H1 (cell line): ENCODE data around the gene LRTM2. TPM values are rescaled to one million over a fixed set of nuclear protein-coding genes. Genes with fewer than 3 reads are reported as not detected.

Experiments
- CTCF ChIA-PET: fragments of 300-600 bp; sonication (Branson Sonifier 250); formaldehyde crosslinking; loops from one replicate; lab custom pipeline; 2021; ENCODE audit not compliant: partially characterized antibody; lab: Charles Lee
- POLR2A ChIA-PET: fragments of 300-600 bp; sonication (Branson Sonifier 250); formaldehyde crosslinking; loops from one replicate; lab custom pipeline; 2021; ENCODE audit warnings: inconsistent platforms; ENCODE audit not compliant: partially characterized antibody; lab: Charles Lee
- DNase-seq, 2 experiments: peaks; one replicate each; pipeline versions ENCODE4 v3.0.0 to v3.0.0-alpha.2; 2010 to 2022; ENCODE audit warnings: low spot score in 2 of 2, low read depth in 1 of 2, mixed read lengths in 1 of 2
- FAIRE-seq: peaks from 2 replicates; lab custom pipeline; 2011; peaks lifted over from hg19 to GRCh38; lab: Jason Lieb, UNC
- H2AFZ ChIP-seq: 2 replicates; pipeline ENCODE4 v1.8.1; 2012; ENCODE audit warnings: low read length, inconsistent platforms
- H2AK5ac ChIP-seq: 2 replicates; pipeline ENCODE4 v1.6.1; 2013; ENCODE audit warnings: low read depth, low read length
- H2BK120ac ChIP-seq: replicated peaks from 2 replicates; pipeline ENCODE3; 2013; ENCODE audit warnings: low read depth, low read length, inconsistent platforms
- H2BK12ac ChIP-seq: 2 replicates; pipeline ENCODE4 v1.6.1; 2013; ENCODE audit warnings: low read depth, low read length
- H2BK15ac ChIP-seq: 2 replicates; pipeline ENCODE4 v1.6.1; 2013; ENCODE audit warnings: low read length
- H2BK20ac ChIP-seq: 2 replicates; pipeline ENCODE4 v1.6.1; 2013; ENCODE audit warnings: low read length
- H2BK5ac ChIP-seq: 2 replicates; pipeline ENCODE4 v1.6.1; 2013; ENCODE audit warnings: low read depth, low read length
- H3K14ac ChIP-seq: 2 replicates; pipeline ENCODE4 v1.6.1; 2013; ENCODE audit warnings: inconsistent platforms; ENCODE audit not compliant: insufficient read length
- H3K18ac ChIP-seq: 2 replicates; pipeline ENCODE4 v1.6.1; 2013; ENCODE audit warnings: low read length; ENCODE audit errors: extremely low read depth
- H3K23ac ChIP-seq: 2 replicates; pipeline ENCODE4 v1.6.1; 2013; ENCODE audit warnings: inconsistent platforms; ENCODE audit not compliant: insufficient read length
- H3K23me2 ChIP-seq: 2 replicates; pipeline ENCODE4 v1.6.1; 2013; ENCODE audit warnings: low read depth, low read length
- H3K27ac ChIP-seq: 2 replicates; pipeline ENCODE4 v1.6.1; 2011; ENCODE audit warnings: low read depth, low read length, inconsistent platforms
- H3K27me3 ChIP-seq, 4 experiments: replicated peaks in 1 of 4; 1 replicate in 1 of 4; 2 replicates in 3 of 4; pipeline versions ENCODE4 v1.6.1 to v1.8.1; 2011 to 2013; ENCODE audit warnings: low read length in 3 of 4, mild to moderate bottlenecking in 3 of 4, inconsistent platforms in 2 of 4, mixed read lengths in 2 of 4, moderate library complexity in 1 of 4; ENCODE audit not compliant: control insufficient read depth in 3 of 4, insufficient read depth in 3 of 4; ENCODE audit errors: extremely low read depth in 1 of 4
- H3K36me3 ChIP-seq, 4 experiments: 2 replicates each; pipeline versions ENCODE4 v1.6.1 to v1.8.1; 2011 to 2013; ENCODE audit warnings: mild to moderate bottlenecking in 4 of 4, low read length in 3 of 4, moderate library complexity in 2 of 4, control low read depth in 1 of 4, inconsistent platforms in 1 of 4; ENCODE audit not compliant: insufficient read depth in 4 of 4, control insufficient read depth in 2 of 4
- H3K4ac ChIP-seq: replicated peaks from 2 replicates; pipeline ENCODE3; 2013; ENCODE audit warnings: low read length, low read depth, mixed read lengths, inconsistent platforms; ENCODE audit not compliant: insufficient read length
- H3K4me1 ChIP-seq, 4 experiments: replicated peaks in 1 of 4; 1 replicate in 1 of 4; 2 replicates in 3 of 4; pipeline versions ENCODE4 v1.6.1 to v1.8.1; 2011 to 2013; ENCODE audit warnings: low read length in 3 of 4, inconsistent platforms in 2 of 4, mixed read lengths in 1 of 4; ENCODE audit not compliant: insufficient read depth in 4 of 4, control insufficient read depth in 3 of 4
- H3K4me2 ChIP-seq, 2 experiments: 2 replicates each; pipeline versions ENCODE4 v1.6.1 to v1.8.1; 2011 to 2013; ENCODE audit warnings: low read depth in 2 of 2, low read length in 2 of 2, control low read depth in 1 of 2, inconsistent platforms in 1 of 2, mild to moderate bottlenecking in 1 of 2; ENCODE audit not compliant: insufficient read depth in 1 of 2
- H3K4me3 ChIP-seq, 4 experiments: fragments of 200-600, 300-600 bp in 1 of 4; sonication (generic), shearing (Covaris generic), sonication (Bioruptor Twin) in 1 of 4; 2 replicates each; pipeline versions ENCODE4 v1.5.1 to v1.8.1; 2011 to 2016; ENCODE audit warnings: low read length in 4 of 4, low read depth in 3 of 4, control low read depth in 2 of 4, inconsistent platforms in 2 of 4, mild to moderate bottlenecking in 2 of 4, mixed read lengths in 1 of 4, moderate library complexity in 1 of 4; ENCODE audit not compliant: insufficient read depth in 2 of 4; ENCODE audit errors: extremely low read depth in 1 of 4
- H3K56ac ChIP-seq: replicated peaks from 2 replicates; pipeline ENCODE3; 2013; ENCODE audit warnings: low read depth, mild to moderate bottlenecking, mixed read lengths, low read length, inconsistent platforms; ENCODE audit not compliant: insufficient read length
- H3K79me1 ChIP-seq: 2 replicates; pipeline ENCODE4 v1.6.1; 2013; ENCODE audit warnings: low read depth, low read length, control low read depth
- H3K79me2 ChIP-seq, 2 experiments: 2 replicates each; pipeline versions ENCODE4 v1.6.1 to v1.8.1; 2012 to 2013; ENCODE audit warnings: low read length in 2 of 2, mild to moderate bottlenecking in 2 of 2, inconsistent platforms in 1 of 2; ENCODE audit not compliant: insufficient read depth in 2 of 2, control insufficient read depth in 1 of 2
- H3K9ac ChIP-seq, 4 experiments: replicated peaks in 1 of 4; 1 replicate in 1 of 4; 2 replicates in 3 of 4; pipeline versions ENCODE4 v1.6.1 to v1.8.1; 2011 to 2013; ENCODE audit warnings: low read depth in 3 of 4, low read length in 3 of 4, control low read depth in 2 of 4, mild to moderate bottlenecking in 2 of 4, moderate library complexity in 2 of 4, inconsistent platforms in 1 of 4; ENCODE audit errors: extremely low read depth in 1 of 4
- H3K9me3 ChIP-seq, 2 experiments: 2 replicates each; pipeline versions ENCODE4 v1.6.1 to v1.8.1; 2012 to 2013; ENCODE audit warnings: mild to moderate bottlenecking in 2 of 2, moderate library complexity in 2 of 2, control low read depth in 1 of 2, inconsistent platforms in 1 of 2, low read depth in 1 of 2, low read length in 1 of 2, mixed read lengths in 1 of 2; ENCODE audit not compliant: insufficient read depth in 2 of 2
- H4K20me1 ChIP-seq, 2 experiments: replicated peaks in 1 of 2; 2 replicates each; pipeline versions ENCODE3 to v1.8.1; 2011 to 2013; ENCODE audit warnings: inconsistent platforms in 2 of 2, low read length in 2 of 2, mild to moderate bottlenecking in 1 of 2; ENCODE audit not compliant: insufficient read depth in 2 of 2, control insufficient read depth in 1 of 2
- H4K5ac ChIP-seq: 2 replicates; pipeline ENCODE4 v1.6.1; 2013; ENCODE audit warnings: low read length, low read depth, mixed read lengths, inconsistent platforms; ENCODE audit not compliant: insufficient read length
- H4K8ac ChIP-seq: 2 replicates; pipeline ENCODE4 v1.8.0; 2013; ENCODE audit warnings: mild to moderate bottlenecking, moderate library complexity, low read length, inconsistent platforms; ENCODE audit not compliant: insufficient read depth; ENCODE audit errors: extremely low read depth
- H4K91ac ChIP-seq: replicated peaks from 2 replicates; pipeline ENCODE3; 2013; ENCODE audit warnings: low read length, mixed read lengths, inconsistent platforms; ENCODE audit not compliant: insufficient read length
- BCL11A ChIP-seq, 2 experiments: IDR thresholded peaks; one replicate each; pipeline ENCODE4 v1.6.1; 2011; ENCODE audit warnings: low read depth in 2 of 2, low read length in 2 of 2, mild to moderate bottlenecking in 2 of 2
- CBX5 ChIP-seq: fragments of 300-800, 300-1000 bp; sonication (generic); IDR thresholded peaks from 2 replicates; pipeline ENCODE4 v1.7.1; 2016; ENCODE audit warnings: antibody characterized with exemption, low read length, low read depth
- CHD1 ChIP-seq: IDR thresholded peaks from 2 replicates; pipeline ENCODE4 v1.6.1; 2012; ENCODE audit warnings: low read depth, low read length, improper control_type of control experiment
- JUND ChIP-seq: IDR thresholded peaks from 2 replicates; pipeline ENCODE4 v1.6.1; 2011; ENCODE audit warnings: mild to moderate bottlenecking, improper control_type of control experiment, low read length
- KDM5A ChIP-seq: fragments of 200-600 bp; IDR thresholded peaks from 2 replicates; pipeline ENCODE4 v1.7.1; 2012; ENCODE audit warnings: mild to moderate bottlenecking, low read length, inconsistent platforms, mixed read lengths
- NANOG ChIP-seq: IDR thresholded peaks from 2 replicates; pipeline ENCODE4 v1.6.1; 2011; ENCODE audit warnings: low read length, low read depth, mild to moderate bottlenecking, inconsistent platforms; ENCODE audit not compliant: insufficient read depth, poor library complexity, severe bottlenecking
- NRF1 ChIP-seq: IDR thresholded peaks from 2 replicates; pipeline ENCODE4 v1.6.1; 2011; ENCODE audit warnings: mild to moderate bottlenecking, low read depth, low read length, improper control_type of control experiment
- RBBP5 ChIP-seq: IDR thresholded peaks from 2 replicates; pipeline ENCODE4 v1.7.1; 2012; ENCODE audit warnings: low read depth, mild to moderate bottlenecking, inconsistent platforms, low read length, moderate library complexity, borderline replicate concordance
- SP1 ChIP-seq: IDR thresholded peaks from 2 replicates; pipeline ENCODE4 v1.6.1; 2011; ENCODE audit warnings: low read depth, low read length
- SP2 ChIP-seq: IDR thresholded peaks from 2 replicates; pipeline ENCODE4 v1.6.1; 2012; ENCODE audit warnings: mild to moderate bottlenecking, low read length, inconsistent platforms
- TAF1 ChIP-seq: IDR thresholded peaks from 2 replicates; pipeline ENCODE4 v1.6.1; 2011; ENCODE audit warnings: mild to moderate bottlenecking, low read depth, low read length
- TCF12 ChIP-seq: IDR thresholded peaks from 2 replicates; pipeline ENCODE4 v1.6.1; 2011; ENCODE audit warnings: low read depth, mild to moderate bottlenecking, low read length
- YY1 ChIP-seq: IDR thresholded peaks from 2 replicates; pipeline ENCODE4 v1.6.1; 2011; ENCODE audit warnings: low read depth, mild to moderate bottlenecking, low read length
- WGBS, 2 experiments: shearing (Covaris generic) in 1 of 2; methylation state at CpG; one replicate each; pipeline versions ENCODE4 v1.1.6 to v1.1.7; 2013 to 2015; ENCODE audit warnings: low lambda C conversion rate in 2 of 2, mixed read lengths in 2 of 2, inconsistent platforms in 1 of 2, low coverage in 1 of 2, missing lambda C conversion rate in 1 of 2; ENCODE audit not compliant: insufficient replicate concordance in 2 of 2, insufficient coverage in 1 of 2, insufficient read length in 1 of 2; ENCODE audit errors: extremely low coverage in 1 of 2, missing lambda C conversion rate in 1 of 2; 5-methylcytosine and 5-hydroxymethylcytosine counted together
- polyA plus RNA-seq, 7 experiments: library from polyadenylated mRNA; depleted of rRNA in 3 of 7; stranded (reverse) in 5 of 7; unstranded in 2 of 7; fragments of >200 nt in 5 of 7; fragments of 200-250 nt in 2 of 7; gene quantifications; 1 replicate in 5 of 7; 2 replicates in 1 of 7; 4 replicates in 1 of 7; pipeline versions ENCODE4 v1.2.1 to v1.2.3, GENCODE V29; 2011 to 2013; ENCODE audit warnings: missing spikeins in 2 of 7, mixed read lengths in 2 of 7
- total RNA-seq: library from RNA; stranded (reverse); fragmentation: NEBNext Ultra II Directional; extraction: Animal tissue kit (Norgen Biotek cat#: 25700); gene quantifications from 2 replicates; pipeline ENCODE4 v1.2.1, GENCODE V29; 2021
- TF ChIP-seq, protein P1 (sequence below): IDR thresholded peaks from 2 replicates; pipeline ENCODE4 v1.6.1; 2012; ENCODE audit warnings: inconsistent platforms

LRTM2 gene
- total and polyA plus RNA-seq, 2 of the 8 experiments (the other 6 are each of a cell fraction or from before 2014, with no cell fraction given) = 0.06 TPM; not detected in 1

DNA sequence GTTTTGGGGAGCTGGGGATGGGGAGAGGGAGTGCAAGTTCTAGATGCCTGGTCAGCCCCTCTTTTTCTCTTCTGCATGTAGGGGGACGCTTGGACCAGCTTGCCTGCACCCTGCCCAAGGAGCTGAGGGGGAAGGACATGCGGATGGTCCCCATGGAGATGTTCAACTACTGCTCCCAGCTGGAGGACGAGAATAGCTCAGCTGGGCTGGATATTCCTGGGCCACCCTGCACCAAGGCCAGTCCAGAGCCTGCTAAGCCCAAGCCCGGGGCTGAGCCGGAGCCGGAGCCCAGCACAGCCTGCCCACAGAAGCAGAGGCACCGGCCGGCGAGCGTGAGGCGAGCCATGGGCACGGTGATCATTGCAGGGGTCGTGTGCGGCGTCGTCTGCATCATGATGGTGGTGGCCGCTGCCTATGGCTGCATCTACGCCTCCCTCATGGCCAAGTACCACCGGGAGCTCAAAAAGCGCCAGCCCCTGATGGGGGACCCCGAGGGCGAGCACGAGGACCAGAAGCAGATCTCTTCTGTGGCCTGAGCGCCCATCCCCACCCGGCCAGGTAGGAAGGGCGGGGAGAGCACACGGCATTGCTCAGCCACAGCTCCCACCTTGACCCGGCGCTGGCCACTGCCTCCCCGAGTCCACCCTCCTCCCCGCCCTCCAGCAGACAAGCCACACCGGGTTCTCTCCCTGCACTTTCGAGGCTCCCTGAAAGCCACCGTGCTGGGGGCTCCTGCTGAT lies 14.0 kb downstream of the LRTM2 start:
- no peaks in the 10 kb centered on the region for H3K79me1 ChIP-seq
- H3K9ac ChIP-seq = no peak overlapping the region
- POLR2A ChIA-PET = no interaction called here
- H4K91ac ChIP-seq = no peak overlapping the region
- peaks cover 3% of the 10 kb centered on the region; the same call in 1 of the 2 replicates for H3K23me2 ChIP-seq
- H3K27ac ChIP-seq = no peak overlapping the region
- no peaks in the 10 kb centered on the region for H3K36me3 ChIP-seq
- H3K4me3 ChIP-seq = no peak overlapping the region
- no peak overlapping the region for H2BK20ac ChIP-seq
- no peak overlapping the region for H2AK5ac ChIP-seq
- H3K9me3 ChIP-seq = no peaks in the 10 kb centered on the region
- FAIRE-seq (no peak), DNase-seq (no peak)
- no peak overlapping the region for H3K23ac ChIP-seq
- no peak overlapping the region for H3K18ac ChIP-seq
- H3K4ac ChIP-seq = no peak overlapping the region
- CTCF ChIA-PET = interaction anchor here (0.7 to 3.0 kb wide), 6 partner anchors 11 to 105 kb away, joined by 3 to 20 read pairs (median 4); no protein-coding TSS in a partner anchor
- no peak overlapping the region for H2AFZ ChIP-seq
- peaks cover 0 to 5% (median 2%) of the 10 kb centered on the region in 4 experiments; a peak in 3 of 7 replicates for H3K27me3 ChIP-seq
- H3K56ac ChIP-seq = no peak overlapping the region
- H3K4me2 ChIP-seq = no peak overlapping the region
- no peaks in the 10 kb centered on the region for H3K79me2 ChIP-seq
- peaks cover 0 to 13% (median 7%) of the 10 kb centered on the region in 4 experiments; a peak in 5 of 7 replicates for H3K4me1 ChIP-seq
- no peak overlapping the region for H4K5ac ChIP-seq
- H2BK5ac ChIP-seq = no peak overlapping the region
- peaks cover 0 to 4% of the 10 kb centered on the region in 2 experiments for H4K20me1 ChIP-seq
- no peak overlapping the region for H3K14ac ChIP-seq
- H2BK15ac ChIP-seq = no peak overlapping the region
- no peak overlapping the region for H4K8ac ChIP-seq
- no peak overlapping the region for H2BK12ac ChIP-seq
- WGBS, 2 experiments = 91% methylated on average over 33 of the region's 34 CpGs; no CpG with 5 or more reads in 1 of the 2 experiments
- no peak overlapping the region for H2BK120ac ChIP-seq
- TF ChIP-seq BCL11A (IDR thresholded peaks at IDR 0.05; ENCODE audit: low read depth in 2 of 2, low read length in 2 of 2) (no peak), CHD1 (no peak), NANOG (no peak), KDM5A (no peak), TAF1 (no peak), CBX5 (no peak), NRF1 (no peak), YY1 (no peak), JUND (no peak), SP1 (no peak), SP2 (no peak), TCF12 (no peak), RBBP5 (no peak)
- TF ChIP-seq, protein P1, sequence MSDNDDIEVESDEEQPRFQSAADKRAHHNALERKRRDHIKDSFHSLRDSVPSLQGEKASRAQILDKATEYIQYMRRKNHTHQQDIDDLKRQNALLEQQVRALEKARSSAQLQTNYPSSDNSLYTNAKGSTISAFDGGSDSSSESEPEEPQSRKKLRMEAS = no peak
